ENCODE measurements around the gene TNS4. TPM values are rescaled to one million over a fixed set of nuclear protein-coding genes. Genes with fewer than 3 reads are reported as not detected.
A peak's percentile ranks its signal among the peaks of the same experiment; 100 is the strongest.

The TNS4 gene
- polyA plus RNA-seq, 2 of the 4 experiments (the other 2 are of a cell fraction): 24.2 to 73.5 TPM

- TF ChIP-seq SMC3 (IDR thresholded peaks at IDR 0.05) (no peak), EP300 (IDR thresholded peaks at IDR 0.05) (no peak), CEBPB (IDR thresholded peaks at IDR 0.05) (no peak), FOSB (CRISPR knock-in tag; IDR thresholded peaks at IDR 0.05) (no peak), HOXA7 (CRISPR knock-in tag; IDR thresholded peaks at IDR 0.05) (peak; percentile 36; the same call in 1 of the 2 replicates), USF2 (IDR thresholded peaks at IDR 0.05) (no peak; the same call in 1 of the 2 replicates), FOSL2 (IDR thresholded peaks at IDR 0.05) (no peak), FOSL2 (CRISPR knock-in tag; IDR thresholded peaks at IDR 0.05) (no peak), RARB (CRISPR knock-in tag; IDR thresholded peaks at IDR 0.05) (no peak; the same call in 1 of the 2 replicates), KDM5A (IDR thresholded peaks at IDR 0.05) (no peak), ESRRA (IDR thresholded peaks at IDR 0.05; ENCODE audit: borderline replicate concordance, low read length) (no peak), ZNF302 (CRISPR knock-in tag; IDR thresholded peaks at IDR 0.05) (no peak), CBX8 (IDR thresholded peaks at IDR 0.05) (no peak), GATA3 (IDR thresholded peaks at IDR 0.05; ENCODE audit: borderline replicate concordance) (no peak), HOXB13 (CRISPR knock-in tag; IDR thresholded peaks at IDR 0.05; ENCODE audit: low read depth) (peak; percentile 30), REST (IDR thresholded peaks at IDR 0.05) (no peak), FOXS1 (CRISPR knock-in tag; IDR thresholded peaks at IDR 0.05) (no peak), NPAS2 (CRISPR knock-in tag; IDR thresholded peaks at IDR 0.05; ENCODE audit: borderline replicate concordance) (no peak), CHD2 (IDR thresholded peaks at IDR 0.05; ENCODE audit: low read length, partially characterized antibody) (no peak), PBX3 (IDR thresholded peaks at IDR 0.05) (no peak), TP53 (CRISPR knock-in tag; IDR thresholded peaks at IDR 0.05) (peak; percentile 68; the same call in 1 of the 2 replicates), NR3C1 (IDR thresholded peaks at IDR 0.05) (no peak), ZSCAN20 (CRISPR knock-in tag; IDR thresholded peaks at IDR 0.05) (peak; percentile 47; the same call in 1 of the 2 replicates), MAFK (IDR thresholded peaks at IDR 0.05; ENCODE audit: partially characterized antibody) (no peak), ZFP36 (IDR thresholded peaks at IDR 0.05; ENCODE audit: borderline replicate concordance, partially characterized antibody) (no peak), TFCP2L1 (CRISPR knock-in tag; IDR thresholded peaks at IDR 0.05) (0 out of 2 replicates have a peak, but pooled peaks have one; percentile 47), RAD21 (conservative IDR thresholded peaks at IDR 0.05 in 1 of 2, IDR thresholded peaks at IDR 0.05 in 1 of 2) (no peak), MYC (IDR thresholded peaks at IDR 0.05; ENCODE audit: borderline replicate concordance, low read length) (no peak), CHD4 (IDR thresholded peaks at IDR 0.05; ENCODE audit: borderline replicate concordance) (no peak), HDAC2 (IDR thresholded peaks at IDR 0.05) (no peak), NFE2L2 (conservative IDR thresholded peaks at IDR 0.05; ENCODE audit: low read length) (no peak), JUNB (IDR thresholded peaks at IDR 0.05) (no peak), POLR2AphosphoS2 (conservative IDR thresholded peaks at IDR 0.05; ENCODE audit: low read length) (peak; percentile 83; the same call in 1 of the 2 replicates), CBX2 (IDR thresholded peaks at IDR 0.05; ENCODE audit: borderline replicate concordance, low read depth) (no peak), SREBF2 (IDR thresholded peaks at IDR 0.05) (no peak), POLR2A (IDR thresholded peaks at IDR 0.05; ENCODE audit: low read length) (no peak), EHF (CRISPR knock-in tag; IDR thresholded peaks at IDR 0.05) (no peak; the same call in 1 of the 2 replicates)
- TF ChIP-seq, protein P1, sequence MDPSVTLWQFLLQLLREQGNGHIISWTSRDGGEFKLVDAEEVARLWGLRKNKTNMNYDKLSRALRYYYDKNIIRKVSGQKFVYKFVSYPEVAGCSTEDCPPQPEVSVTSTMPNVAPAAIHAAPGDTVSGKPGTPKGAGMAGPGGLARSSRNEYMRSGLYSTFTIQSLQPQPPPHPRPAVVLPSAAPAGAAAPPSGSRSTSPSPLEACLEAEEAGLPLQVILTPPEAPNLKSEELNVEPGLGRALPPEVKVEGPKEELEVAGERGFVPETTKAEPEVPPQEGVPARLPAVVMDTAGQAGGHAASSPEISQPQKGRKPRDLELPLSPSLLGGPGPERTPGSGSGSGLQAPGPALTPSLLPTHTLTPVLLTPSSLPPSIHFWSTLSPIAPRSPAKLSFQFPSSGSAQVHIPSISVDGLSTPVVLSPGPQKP (IDR thresholded peaks at IDR 0.05; ENCODE audit: low read depth, low read length): no peak
- TF ChIP-seq, protein P2, sequence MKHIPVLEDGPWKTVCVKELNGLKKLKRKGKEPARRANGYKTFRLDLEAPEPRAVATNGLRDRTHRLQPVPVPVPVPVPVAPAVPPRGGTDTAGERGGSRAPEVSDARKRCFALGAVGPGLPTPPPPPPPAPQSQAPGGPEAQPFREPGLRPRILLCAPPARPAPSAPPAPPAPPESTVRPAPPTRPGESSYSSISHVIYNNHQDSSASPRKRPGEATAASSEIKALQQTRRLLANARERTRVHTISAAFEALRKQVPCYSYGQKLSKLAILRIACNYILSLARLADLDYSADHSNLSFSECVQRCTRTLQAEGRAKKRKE (CRISPR knock-in tag; IDR thresholded peaks at IDR 0.05; ENCODE audit: low read depth): peak; percentile 58
Measured at GRCh38 chr17:40484285-40484972, 17.0 kb downstream of the TNS4 start (continued).
